ENCODE results near the gene CAMTA1.

CAMTA1 gene

DNA sequence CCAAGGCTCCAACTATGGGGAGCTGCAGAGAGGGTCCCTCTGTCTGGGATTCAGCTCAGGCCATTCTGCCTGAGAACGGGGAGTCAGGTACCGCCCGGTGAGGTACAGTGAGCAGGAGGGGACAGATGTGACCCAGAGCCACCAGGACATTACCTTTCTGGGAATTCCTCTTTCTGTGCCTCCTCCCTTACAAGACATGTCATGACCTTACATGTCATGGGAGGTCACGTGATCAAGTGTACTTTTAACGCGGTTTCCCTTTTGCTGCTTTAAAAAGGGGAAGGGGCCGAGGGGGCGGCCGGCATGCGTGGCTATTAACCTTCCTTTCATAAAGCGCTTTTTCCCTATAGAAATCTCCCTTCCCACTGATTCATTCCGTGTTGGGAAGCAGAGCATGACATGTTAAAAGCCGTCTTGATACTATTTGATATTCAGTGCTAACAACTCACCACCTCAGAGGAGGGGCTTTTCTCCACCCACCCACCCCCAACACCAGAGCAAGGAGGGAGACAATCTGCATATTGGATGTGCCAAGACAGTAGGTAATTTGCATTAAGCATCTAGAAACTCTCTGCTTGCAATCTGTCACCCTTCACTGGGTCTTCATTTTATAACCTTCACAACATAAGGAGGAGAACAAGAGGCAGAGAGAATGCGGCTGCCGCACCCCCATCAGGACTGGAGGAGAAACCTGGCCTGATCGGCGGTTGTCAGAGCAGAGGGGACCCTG is 872.2 kb downstream of the CAMTA1 start:
- DNase-seq = no peak

- no peak for DNase-seq
Observed at GRCh38 chr1:7658099-7658498, 872.8 kb downstream of the CAMTA1 start.

GRCh38 chr1:7659514-7659913 is 874.3 kb downstream of the CAMTA1 start:
- DNase-seq = no peak

GRCh38 chr1:7663451-7664146 is 878.3 kb downstream of the CAMTA1 start:
- DNase-seq = no peak

GRCh38 chr1:7664147-7664892 is 879.1 kb downstream of the CAMTA1 start:
- no peak for DNase-seq

GRCh38 chr1:7664893-7665250 is 879.6 kb downstream of the CAMTA1 start:
- DNase-seq = no peak

DNA sequence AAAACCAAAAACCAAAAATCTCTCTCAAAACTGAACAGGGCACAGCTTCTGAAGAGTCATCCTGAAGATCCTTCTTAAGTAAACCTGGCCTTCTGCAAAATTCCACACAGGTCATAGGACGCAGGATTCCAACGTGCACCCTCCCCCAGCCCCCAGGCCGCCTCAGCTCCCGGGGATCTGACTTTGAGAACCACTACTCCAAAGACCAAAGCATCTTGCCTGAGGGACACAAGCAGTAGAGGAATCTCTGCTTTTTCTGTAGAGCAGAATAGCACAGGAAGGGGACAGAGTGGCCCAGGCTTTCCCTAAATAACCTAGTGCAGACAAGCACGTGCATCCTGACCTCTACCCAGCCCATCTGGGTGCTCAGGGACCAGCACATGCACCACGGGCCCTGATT is 881.0 kb downstream of the CAMTA1 start:
- no peak for DNase-seq

GRCh38 chr1:7667159-7667558 is 881.9 kb downstream of the CAMTA1 start:
- no peak for DNase-seq

GRCh38 chr1:7667625-7668218 is 882.5 kb downstream of the CAMTA1 start:
- DNase-seq = peak; percentile 86

DNA sequence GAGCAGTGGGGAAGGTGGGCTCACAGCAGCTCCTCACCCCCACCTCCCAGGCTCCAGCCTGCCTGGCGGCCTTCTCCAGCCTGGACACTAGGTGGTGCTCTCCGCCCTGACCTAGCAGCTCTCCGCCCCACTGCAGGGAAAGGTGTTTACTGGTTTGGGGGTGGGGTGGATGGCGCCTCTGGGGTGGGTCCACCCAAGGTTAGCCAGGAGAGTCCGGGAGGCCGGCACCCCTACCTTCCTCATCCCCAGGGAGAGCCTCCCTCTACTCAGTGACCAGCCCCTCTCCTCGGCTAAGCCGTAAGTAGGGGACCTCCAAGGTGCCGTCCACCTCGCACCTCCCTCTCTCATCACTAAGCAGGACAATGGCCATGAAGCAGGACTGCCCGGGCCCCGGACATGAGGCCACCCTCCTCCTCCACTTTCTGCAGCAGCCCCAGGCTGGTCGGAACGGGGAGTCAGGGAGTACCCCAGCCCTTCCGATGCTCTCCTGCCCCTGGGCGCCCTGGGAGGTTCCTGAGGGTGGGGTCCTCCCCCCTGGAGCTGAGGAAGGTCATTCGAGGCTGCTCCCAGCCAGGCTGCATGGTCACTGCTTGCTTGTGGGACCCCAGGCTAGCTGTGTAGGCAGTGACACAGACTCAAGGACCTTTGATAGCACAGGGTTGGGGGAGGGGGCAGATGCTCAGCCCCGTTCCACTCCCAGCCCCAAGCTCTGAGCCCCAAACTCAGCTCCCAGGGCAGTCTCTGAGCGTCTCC is 884.5 kb downstream of the CAMTA1 start:
- peak; percentile 90 for DNase-seq

DNA sequence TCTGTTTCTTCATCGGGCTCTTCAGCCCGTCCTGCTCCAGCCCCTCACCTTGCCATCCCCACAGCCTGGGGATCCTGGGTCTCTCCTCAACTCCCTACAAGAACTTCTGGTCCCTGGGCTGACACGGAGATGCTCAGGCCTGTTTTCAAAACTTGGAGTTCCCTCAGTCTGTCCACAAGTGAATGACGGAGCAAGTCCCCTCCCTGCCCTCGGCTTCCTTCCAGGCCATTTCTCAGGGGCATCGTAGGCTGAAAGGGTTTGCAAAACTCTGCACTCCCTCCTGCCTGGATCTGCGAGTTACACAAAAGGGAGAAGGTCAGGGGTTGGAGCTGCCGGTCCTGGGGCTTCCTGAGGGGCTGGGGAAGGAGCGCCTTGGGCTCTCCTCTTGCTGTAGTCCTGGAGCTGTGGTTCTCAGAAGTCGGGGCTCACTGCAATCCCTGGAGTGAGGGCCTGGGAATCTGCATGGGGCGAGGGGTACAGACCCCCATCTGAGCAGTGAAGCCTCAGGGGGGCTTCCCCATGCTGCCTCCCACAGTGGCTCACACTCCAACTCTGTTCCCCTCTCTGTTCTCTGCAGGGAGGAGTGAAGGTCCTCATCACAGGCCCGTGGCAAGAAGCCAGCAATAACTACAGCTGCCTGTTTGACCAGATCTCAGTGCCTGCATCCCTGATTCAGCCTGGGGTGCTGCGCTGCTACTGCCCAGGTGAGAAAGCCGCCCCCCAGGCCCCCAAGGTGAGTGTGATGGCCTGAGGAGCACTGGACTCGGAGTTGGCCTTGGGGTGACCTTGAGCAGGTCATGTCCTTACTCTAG is 885.3 kb downstream of the CAMTA1 start:
- no peak for DNase-seq

GRCh38 chr1:7671146-7671465 is 885.9 kb downstream of the CAMTA1 start:
- DNase-seq = no peak

DNA sequence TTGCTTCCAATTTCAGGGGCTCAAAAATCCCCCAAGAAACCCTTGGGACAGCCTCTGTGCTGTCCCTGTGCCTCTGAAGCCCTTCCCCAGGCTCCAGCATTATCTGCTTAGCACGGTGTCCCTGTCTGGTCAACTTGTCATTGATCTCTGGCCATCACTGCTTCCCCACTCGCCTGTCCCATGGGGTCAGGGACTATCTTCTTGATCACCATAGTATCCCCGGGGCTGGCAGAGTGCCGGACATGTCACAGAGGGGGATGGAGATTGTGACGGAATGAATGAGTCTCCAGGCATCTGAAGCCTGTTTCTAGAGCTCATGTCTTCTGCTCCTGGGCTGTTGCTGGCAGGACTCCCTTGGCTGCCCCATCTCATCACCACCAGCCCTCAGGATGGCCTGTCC is 886.4 kb downstream of the CAMTA1 start:
- DNase-seq = no peak

DNA sequence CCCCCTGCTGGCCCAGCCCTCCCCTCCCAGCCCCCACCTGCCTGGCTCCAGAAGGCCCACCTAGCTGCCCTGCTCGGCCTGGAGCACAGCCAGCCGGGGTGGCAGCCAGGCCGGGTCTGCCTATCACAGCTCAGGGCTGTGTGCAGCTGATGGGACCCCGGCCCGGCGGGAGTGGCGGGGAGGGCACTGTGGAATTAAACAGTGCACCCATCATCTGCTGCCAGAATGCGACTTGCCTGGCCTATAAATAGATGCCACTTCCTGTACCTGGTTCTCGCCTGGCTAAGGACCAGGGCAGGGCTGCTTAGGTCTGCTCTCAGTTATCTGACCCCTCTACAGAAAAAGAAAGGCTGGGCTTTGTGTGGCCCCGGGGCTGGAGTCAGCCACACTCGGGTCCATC is 887.6 kb downstream of the CAMTA1 start:
- DNase-seq = peak; percentile 25

GRCh38 chr1:7674972-7675371 is 889.7 kb downstream of the CAMTA1 start:
- no peak for DNase-seq

DNA sequence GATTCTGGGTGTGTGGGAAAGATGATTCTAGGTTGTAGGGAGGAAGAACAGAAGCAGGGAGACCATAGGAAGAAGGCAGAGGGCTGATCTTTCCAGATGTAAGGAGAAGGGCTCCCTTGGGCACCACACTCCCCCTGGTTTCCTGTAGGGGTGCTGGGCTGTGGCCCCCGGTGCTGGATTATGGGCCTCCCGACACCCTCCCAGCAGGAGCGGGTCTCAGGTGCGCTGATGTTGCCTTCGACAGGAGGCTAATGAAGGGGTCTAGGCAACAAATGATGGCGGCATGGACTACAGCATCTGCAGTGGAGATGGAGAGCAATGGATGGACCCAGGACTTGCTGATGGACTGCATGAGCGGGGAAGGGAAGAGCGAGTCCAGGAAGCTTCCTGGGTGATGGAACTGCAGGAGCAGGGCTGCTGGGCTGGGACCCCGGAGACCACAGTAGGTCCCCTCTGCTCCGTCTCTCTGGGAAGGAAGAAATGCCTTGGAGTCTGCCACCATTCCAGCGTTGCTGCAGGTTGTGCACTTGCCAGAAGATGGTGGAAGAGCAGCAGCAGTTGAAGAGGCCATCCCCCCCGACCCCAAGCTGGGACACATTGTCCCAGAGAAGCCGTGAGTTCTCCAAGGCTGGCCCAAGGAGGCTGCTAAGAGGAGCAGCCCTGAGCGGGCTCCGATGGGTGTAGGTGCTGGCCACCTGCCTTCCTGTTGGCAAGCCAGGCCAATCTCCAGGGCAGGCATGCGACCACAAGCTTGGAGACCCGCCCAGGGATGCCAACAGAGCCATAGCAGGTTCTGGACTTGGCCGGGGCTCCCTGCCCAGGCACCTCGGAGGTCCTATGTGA is 890.4 kb downstream of the CAMTA1 start:
- DNase-seq = no peak

- no peak for DNase-seq
Observed at GRCh38 chr1:7676274-7676945, 891.2 kb downstream of the CAMTA1 start.

GRCh38 chr1:7677111-7677510 is 891.9 kb downstream of the CAMTA1 start:
- DNase-seq = no peak

- DNase-seq = no peak
Observed at GRCh38 chr1:7677815-7678214, 892.6 kb downstream of the CAMTA1 start.

DNA sequence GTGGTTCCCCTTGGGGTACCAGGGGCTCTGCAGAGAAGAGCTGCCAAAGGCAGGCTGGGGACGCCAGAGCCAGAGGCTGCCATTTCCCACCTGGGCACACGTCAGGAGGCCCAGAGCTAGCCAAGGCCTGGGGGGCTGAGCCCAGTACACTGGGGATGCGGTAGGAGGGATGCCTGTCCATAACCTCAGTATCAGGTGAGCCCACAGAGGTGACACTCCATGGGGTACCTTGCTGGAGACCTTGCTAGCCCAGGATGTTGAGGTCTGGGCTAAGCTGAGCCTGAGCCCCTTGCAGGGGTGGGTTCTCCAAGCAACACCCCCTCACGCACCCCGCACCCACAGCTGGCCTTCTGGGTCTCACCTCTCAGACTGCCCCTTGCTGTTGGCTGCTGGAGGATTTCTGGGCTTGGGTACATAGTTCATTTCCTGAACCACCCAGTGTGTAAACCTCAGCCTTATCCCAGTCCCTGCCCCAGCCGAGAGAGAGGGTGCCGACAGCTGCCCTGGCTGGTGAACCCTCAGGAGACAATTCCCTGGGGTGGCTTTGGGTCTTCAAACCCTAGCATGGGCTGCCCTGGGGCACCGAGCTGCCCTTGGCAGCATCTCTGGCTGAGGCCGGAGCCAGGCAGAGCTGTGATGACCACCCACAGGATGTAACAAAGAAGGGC is 893.4 kb downstream of the CAMTA1 start:
- DNase-seq = no peak

Measured in COR-L47 (cell line).